ENCODE results near the gene DIRAS3.
A peak's percentile ranks its signal among the peaks of the same experiment; 100 is the strongest.

DIRAS3 gene

DNA sequence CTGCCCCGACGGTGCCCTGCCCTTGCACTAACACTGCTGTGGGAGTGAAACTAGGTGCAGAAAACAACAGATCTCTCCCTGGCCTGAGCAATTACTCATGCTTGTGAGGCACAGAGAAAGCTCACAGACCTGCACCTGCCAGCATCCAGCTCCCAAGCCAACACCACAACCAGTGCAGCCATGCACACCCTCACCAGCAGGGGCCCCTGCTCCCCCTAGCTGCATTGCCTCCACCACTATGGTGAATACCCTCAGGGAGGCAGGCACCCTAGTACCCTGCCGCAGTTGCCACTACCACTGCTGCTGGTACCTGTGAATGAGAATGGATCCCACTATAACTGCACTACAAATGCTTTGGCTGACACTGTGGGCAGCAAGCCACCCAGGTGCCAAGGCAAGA is 7.1 kb upstream of the DIRAS3 start:
- Histone ChIP-seq H3K4me3 (ENCODE audit: low read length in 2 of 2) (no peak overlapping the region), H3K4me1 (ENCODE audit: control insufficient read depth in 2 of 2, insufficient read depth in 2 of 2, low read length in 2 of 2) (no peaks in the 10 kb centered on the region), H3K9me3 (ENCODE audit: control insufficient read depth in 2 of 2, low read length in 2 of 2) (no peaks in the 10 kb centered on the region), H3K36me3 (ENCODE audit: control insufficient read depth in 2 of 2, insufficient read depth in 2 of 2, low read length in 2 of 2) (no peaks in the 10 kb centered on the region), H3K9ac (ENCODE audit: low read depth in 1 of 2, low read length in 2 of 2) (no peak overlapping the region), H3K27ac (ENCODE audit: low read depth in 2 of 2, low read length in 2 of 2) (no peak overlapping the region), H3K27me3 (ENCODE audit: control insufficient read depth in 2 of 2, insufficient read depth in 2 of 2, low read length in 2 of 2) (no peaks in the 10 kb centered on the region)

DNA sequence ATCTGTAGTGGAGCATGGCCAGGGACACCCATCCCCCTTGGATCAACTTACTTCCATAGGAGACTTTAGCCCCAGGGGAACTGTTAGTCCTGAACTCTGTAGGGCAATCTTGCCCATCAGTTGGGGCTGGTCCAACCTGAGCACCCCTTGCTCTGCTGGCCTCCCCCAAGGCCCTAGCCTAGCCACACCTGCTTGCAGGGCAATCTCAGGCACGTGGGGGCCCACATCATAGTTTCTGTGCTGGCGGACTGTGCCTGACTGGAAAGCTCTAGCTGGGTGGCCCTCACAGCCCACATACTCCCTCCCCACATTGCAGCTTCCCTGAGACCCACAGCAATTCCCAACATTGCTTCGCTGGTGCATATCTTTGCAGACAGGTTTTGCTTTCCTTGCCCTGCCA is 6.6 kb upstream of the DIRAS3 start:
- Histone ChIP-seq H3K4me3 (ENCODE audit: low read length in 2 of 2) (no peak overlapping the region), H3K9me3 (ENCODE audit: control insufficient read depth in 2 of 2, low read length in 2 of 2) (no peaks in the 10 kb centered on the region), H3K36me3 (ENCODE audit: control insufficient read depth in 2 of 2, insufficient read depth in 2 of 2, low read length in 2 of 2) (no peaks in the 10 kb centered on the region), H3K27me3 (ENCODE audit: control insufficient read depth in 2 of 2, insufficient read depth in 2 of 2, low read length in 2 of 2) (no peaks in the 10 kb centered on the region), H3K9ac (ENCODE audit: low read depth in 1 of 2, low read length in 2 of 2) (no peak overlapping the region), H3K4me1 (ENCODE audit: control insufficient read depth in 2 of 2, insufficient read depth in 2 of 2, low read length in 2 of 2) (no peaks in the 10 kb centered on the region), H3K27ac (ENCODE audit: low read depth in 2 of 2, low read length in 2 of 2) (no peak overlapping the region)

DNA sequence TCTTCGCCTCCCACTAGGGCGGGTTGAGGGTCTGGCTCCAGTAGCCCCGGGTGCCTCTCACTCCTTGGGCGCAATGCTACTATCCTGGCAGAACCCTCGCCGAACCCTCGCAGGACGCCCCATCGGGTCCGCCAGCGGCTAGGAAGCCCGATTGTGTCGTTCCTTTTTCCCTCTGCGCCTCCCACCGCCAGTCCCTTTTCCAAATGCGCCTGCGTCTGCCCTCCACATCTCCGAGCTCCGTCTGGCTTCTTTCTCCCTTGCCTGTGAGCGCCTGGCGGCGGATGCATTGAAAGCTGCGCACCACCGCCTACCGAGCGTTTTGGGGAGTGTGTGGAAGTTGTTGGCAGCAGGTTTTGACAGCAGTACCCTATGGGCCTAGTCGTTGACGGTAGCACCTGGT is 1.0 kb upstream of the DIRAS3 start:
- Histone ChIP-seq H3K27me3 (ENCODE audit: control insufficient read depth in 2 of 2, insufficient read depth in 2 of 2, low read length in 2 of 2) (no peaks in the 10 kb centered on the region), H3K4me1 (ENCODE audit: control insufficient read depth in 2 of 2, insufficient read depth in 2 of 2, low read length in 2 of 2) (no peaks in the 10 kb centered on the region), H3K27ac (ENCODE audit: low read depth in 2 of 2, low read length in 2 of 2) (no peak overlapping the region), H3K36me3 (ENCODE audit: control insufficient read depth in 2 of 2, insufficient read depth in 2 of 2, low read length in 2 of 2) (no peaks in the 10 kb centered on the region), H3K9ac (ENCODE audit: low read depth in 1 of 2, low read length in 2 of 2) (no peak overlapping the region), H3K9me3 (ENCODE audit: control insufficient read depth in 2 of 2, low read length in 2 of 2) (no peaks in the 10 kb centered on the region), H3K4me3 (ENCODE audit: low read length in 2 of 2) (peak overlapping the region in 1 of 2 donors; percentile 1)

DNA sequence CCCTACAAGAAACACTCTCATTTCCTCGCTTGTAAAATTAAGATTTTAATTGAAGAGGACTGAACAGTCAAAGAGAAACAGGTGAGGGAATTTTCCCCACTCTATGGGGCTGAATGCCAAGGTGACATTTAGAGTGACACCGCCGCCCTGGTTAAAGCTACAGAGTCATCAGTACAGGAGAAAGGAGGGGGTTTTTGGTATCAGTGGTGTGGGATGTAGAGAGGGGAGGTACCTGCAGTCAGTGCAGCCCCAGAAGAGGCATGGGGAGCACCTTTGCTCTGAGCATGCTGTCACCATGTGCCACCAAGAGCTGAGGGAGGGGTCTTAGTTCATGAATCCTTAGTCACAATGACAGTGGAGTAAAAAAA is 2.8 kb downstream of the DIRAS3 start:
- Histone ChIP-seq H3K27me3 (ENCODE audit: control insufficient read depth in 2 of 2, insufficient read depth in 2 of 2, low read length in 2 of 2) (no peaks in the 10 kb centered on the region), H3K27ac (ENCODE audit: low read depth in 2 of 2, low read length in 2 of 2) (no peak overlapping the region), H3K4me3 (ENCODE audit: low read length in 2 of 2) (no peak overlapping the region), H3K36me3 (ENCODE audit: control insufficient read depth in 2 of 2, insufficient read depth in 2 of 2, low read length in 2 of 2) (no peaks in the 10 kb centered on the region), H3K9me3 (ENCODE audit: control insufficient read depth in 2 of 2, low read length in 2 of 2) (no peaks in the 10 kb centered on the region), H3K4me1 (ENCODE audit: control insufficient read depth in 2 of 2, insufficient read depth in 2 of 2, low read length in 2 of 2) (no peaks in the 10 kb centered on the region), H3K9ac (ENCODE audit: low read depth in 1 of 2, low read length in 2 of 2) (no peak overlapping the region)

DNA sequence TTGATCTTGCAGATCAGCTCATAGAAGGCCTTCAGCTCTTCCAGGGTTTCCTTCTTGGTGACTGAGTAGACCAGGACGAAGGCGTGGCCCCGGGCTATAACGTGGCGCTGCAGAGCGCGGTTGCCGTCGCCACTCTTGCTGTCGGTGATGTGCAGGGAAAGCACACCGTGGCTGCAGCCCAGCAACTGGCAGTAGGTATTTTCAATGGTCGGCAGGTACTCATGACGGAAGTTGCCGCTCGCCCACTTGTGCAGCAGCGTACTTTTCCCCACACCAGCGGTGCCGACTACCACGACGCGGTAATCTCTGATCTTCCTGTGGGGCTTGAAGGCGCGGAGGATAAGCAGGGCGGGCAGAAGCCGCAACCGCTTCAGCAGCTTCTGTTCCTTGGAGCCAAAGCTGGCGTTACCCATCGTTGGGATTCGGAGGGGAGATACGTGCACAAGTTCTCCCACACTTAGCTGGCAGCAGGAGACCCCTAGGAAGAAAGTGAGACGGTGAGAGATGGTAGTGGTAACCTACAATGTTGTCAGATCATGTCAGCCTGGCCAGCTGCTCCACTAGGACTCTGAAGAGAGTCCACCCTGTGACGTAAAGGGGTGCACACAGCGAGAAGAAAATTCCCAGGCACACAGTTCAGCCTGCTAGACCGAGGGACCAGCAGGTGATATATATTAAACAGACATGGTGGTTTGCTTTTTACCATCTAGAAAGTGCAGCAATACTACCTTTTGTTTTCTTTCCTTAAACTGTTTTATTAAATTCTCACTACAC is 3.4 kb downstream of the DIRAS3 start:
- no peaks in the 10 kb centered on the region for H3K36me3 ChIP-seq (ENCODE audit: control insufficient read depth in 2 of 2, insufficient read depth in 2 of 2, low read length in 2 of 2)
- no peak overlapping the region for H3K4me3 ChIP-seq (ENCODE audit: low read length in 2 of 2)
- no peaks in the 10 kb centered on the region for H3K4me1 ChIP-seq (ENCODE audit: control insufficient read depth in 2 of 2, insufficient read depth in 2 of 2, low read length in 2 of 2)
- no peaks in the 10 kb centered on the region for H3K9me3 ChIP-seq (ENCODE audit: control insufficient read depth in 2 of 2, low read length in 2 of 2)
- no peaks in the 10 kb centered on the region for H3K27me3 ChIP-seq (ENCODE audit: control insufficient read depth in 2 of 2, insufficient read depth in 2 of 2, low read length in 2 of 2)
- no peak overlapping the region for H3K27ac ChIP-seq (ENCODE audit: low read depth in 2 of 2, low read length in 2 of 2)
- no peak overlapping the region for H3K9ac ChIP-seq (ENCODE audit: low read depth in 1 of 2, low read length in 2 of 2)

DNA sequence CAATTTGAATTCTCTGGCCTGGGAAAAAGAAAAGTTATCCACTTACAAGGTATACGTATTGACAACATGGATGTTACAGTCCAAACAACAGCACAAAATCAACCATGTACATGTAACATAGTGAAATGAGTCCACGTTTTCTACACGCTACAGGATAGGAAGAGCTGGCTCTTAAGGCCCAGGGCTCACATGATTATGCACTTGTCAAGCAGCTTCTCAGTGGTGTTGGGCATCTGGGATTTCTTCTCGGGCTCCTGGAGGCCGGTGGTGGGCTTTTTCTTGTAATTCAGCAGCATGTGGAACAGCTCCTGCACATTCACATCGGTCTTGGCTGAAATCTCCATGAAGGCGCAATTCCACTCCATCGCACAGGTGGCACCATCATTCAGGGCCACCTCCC is 4.0 kb downstream of the DIRAS3 start:
- no peak overlapping the region for H3K4me3 ChIP-seq (ENCODE audit: low read length in 2 of 2)

DNA sequence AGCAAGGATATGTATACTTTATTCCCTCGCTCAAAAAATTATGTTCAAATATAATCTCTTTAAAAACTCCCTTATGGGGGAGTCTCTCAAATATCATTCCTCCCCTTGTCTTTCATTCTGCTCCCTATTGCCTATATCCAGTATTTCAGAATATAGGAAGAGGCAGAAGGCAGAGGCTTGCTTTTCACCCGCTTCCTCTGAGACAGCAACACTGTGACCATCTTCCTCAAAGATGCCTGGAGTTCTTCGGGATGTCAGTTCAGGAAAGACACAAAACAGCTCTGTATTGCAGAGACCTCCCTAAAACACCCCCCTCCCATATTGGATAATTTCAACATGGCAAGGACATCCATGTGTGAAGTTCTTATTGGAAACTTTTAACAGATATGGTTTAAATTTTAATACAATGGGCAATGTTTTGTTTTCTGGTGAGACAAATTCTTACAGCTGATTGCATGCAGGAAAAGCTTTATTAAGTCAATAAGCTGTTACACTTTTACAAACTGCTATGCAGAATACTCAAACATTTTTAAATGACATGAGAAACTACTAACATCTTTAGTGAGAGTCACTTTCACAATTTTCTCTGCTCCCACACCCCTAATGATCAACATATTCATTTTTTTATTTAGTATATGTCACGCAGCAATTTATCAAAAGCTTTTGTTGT is 4.8 kb downstream of the DIRAS3 start:
- Histone ChIP-seq H3K4me3 (ENCODE audit: low read length in 2 of 2) (no peak overlapping the region), H3K9me3 (ENCODE audit: control insufficient read depth in 2 of 2, low read length in 2 of 2) (no peaks in the 10 kb centered on the region), H3K9ac (ENCODE audit: low read depth in 1 of 2, low read length in 2 of 2) (no peak overlapping the region), H3K36me3 (ENCODE audit: control insufficient read depth in 2 of 2, insufficient read depth in 2 of 2, low read length in 2 of 2) (no peaks in the 10 kb centered on the region), H3K27me3 (ENCODE audit: control insufficient read depth in 2 of 2, insufficient read depth in 2 of 2, low read length in 2 of 2) (no peaks in the 10 kb centered on the region), H3K27ac (ENCODE audit: low read depth in 2 of 2, low read length in 2 of 2) (no peak overlapping the region), H3K4me1 (ENCODE audit: control insufficient read depth in 2 of 2, insufficient read depth in 2 of 2, low read length in 2 of 2) (no peaks in the 10 kb centered on the region)

More for the DNA sequence above, 4.0 kb downstream of the DIRAS3 start:
- no peaks in the 10 kb centered on the region for H3K4me1 ChIP-seq (ENCODE audit: control insufficient read depth in 2 of 2, insufficient read depth in 2 of 2, low read length in 2 of 2)
- H3K9ac ChIP-seq (ENCODE audit: low read depth in 1 of 2, low read length in 2 of 2), result no peak overlapping the region
- no peak overlapping the region for H3K27ac ChIP-seq (ENCODE audit: low read depth in 2 of 2, low read length in 2 of 2)
- no peaks in the 10 kb centered on the region for H3K27me3 ChIP-seq (ENCODE audit: control insufficient read depth in 2 of 2, insufficient read depth in 2 of 2, low read length in 2 of 2)
- no peaks in the 10 kb centered on the region for H3K9me3 ChIP-seq (ENCODE audit: control insufficient read depth in 2 of 2, low read length in 2 of 2)
- H3K36me3 ChIP-seq (ENCODE audit: control insufficient read depth in 2 of 2, insufficient read depth in 2 of 2, low read length in 2 of 2), result no peaks in the 10 kb centered on the region

DNA sequence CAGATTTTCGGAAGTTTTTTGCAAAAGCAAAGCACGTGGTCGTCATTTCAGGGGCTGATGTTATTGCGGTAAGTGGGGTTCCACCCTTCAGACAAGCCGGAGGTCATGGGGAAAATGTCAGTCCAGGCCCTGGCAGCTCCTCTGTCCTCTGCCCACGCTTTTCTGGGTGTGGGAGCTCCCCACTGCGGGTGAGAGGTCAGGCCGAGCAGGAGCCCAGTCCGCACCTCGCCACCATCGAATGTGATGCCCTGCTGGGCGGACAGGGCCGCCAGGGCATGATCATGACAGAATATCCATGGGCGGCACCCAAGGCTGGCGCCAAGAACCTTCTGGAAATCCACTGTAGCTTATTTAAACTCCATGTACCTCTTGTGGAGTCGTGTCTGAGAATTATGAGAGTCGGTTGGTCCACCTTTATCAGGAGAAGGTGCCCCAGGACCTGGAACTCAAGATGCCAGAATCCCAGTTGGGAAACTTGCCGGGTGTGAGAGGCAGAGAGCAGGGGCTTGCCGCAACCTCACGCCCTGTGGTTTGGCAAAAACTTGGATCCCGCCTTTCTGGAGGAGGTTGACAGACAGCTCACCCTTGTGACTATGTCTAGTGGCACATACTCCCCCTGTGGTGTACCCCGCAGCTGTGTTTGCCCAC is 6.9 kb downstream of the DIRAS3 start:
- Histone ChIP-seq H3K4me3 (ENCODE audit: low read length in 2 of 2) (no peak overlapping the region), H3K27me3 (ENCODE audit: control insufficient read depth in 2 of 2, insufficient read depth in 2 of 2, low read length in 2 of 2) (no peaks in the 10 kb centered on the region), H3K9ac (ENCODE audit: low read depth in 1 of 2, low read length in 2 of 2) (no peak overlapping the region), H3K36me3 (ENCODE audit: control insufficient read depth in 2 of 2, insufficient read depth in 2 of 2, low read length in 2 of 2) (no peaks in the 10 kb centered on the region), H3K4me1 (ENCODE audit: control insufficient read depth in 2 of 2, insufficient read depth in 2 of 2, low read length in 2 of 2) (no peaks in the 10 kb centered on the region), H3K27ac (ENCODE audit: low read depth in 2 of 2, low read length in 2 of 2) (no peak overlapping the region), H3K9me3 (ENCODE audit: control insufficient read depth in 2 of 2, low read length in 2 of 2) (no peaks in the 10 kb centered on the region)

DNA sequence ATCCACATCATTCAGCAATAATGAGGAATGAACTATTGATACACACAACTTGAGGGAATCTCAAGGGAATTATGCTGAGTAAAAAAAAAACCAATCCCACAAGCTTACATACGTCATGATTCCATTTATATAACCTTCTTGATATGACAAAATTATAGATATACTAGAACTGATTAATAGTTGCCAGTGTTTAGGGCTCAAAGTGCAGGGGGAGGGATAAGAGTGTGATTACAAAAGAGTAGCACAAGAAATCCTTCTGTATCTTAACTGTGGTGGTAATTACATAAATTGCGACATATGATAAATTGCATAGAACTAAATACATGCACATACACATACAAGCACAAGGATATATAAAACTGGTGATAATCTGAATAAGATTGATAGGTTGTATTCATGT is 13.5 kb downstream of the DIRAS3 start:
- Histone ChIP-seq H3K9me3 (ENCODE audit: control insufficient read depth in 2 of 2, low read length in 2 of 2) (no peaks in the 10 kb centered on the region), H3K4me3 (ENCODE audit: low read length in 2 of 2) (no peak overlapping the region), H3K9ac (ENCODE audit: low read depth in 1 of 2, low read length in 2 of 2) (no peak overlapping the region)

DNA sequence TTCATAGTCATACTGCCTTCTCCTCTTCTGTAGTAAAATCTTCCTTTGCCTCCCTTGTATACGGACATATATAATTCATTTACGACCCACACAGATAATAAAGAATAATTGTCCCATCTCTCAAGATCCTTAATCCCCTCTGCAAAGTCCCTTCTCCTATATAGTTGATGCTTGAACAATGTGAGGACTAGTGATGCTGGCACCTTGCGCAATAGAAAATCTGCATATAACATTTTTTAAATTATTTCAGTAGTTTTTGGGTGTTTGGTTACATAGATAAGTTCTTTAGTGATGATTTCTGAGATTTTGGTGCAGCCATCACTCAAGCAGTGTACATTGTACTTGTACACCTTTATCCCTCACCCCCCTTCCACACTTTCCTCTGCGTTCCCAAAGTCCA is 21.0 kb downstream of the DIRAS3 start:
- Histone ChIP-seq H3K27ac (ENCODE audit: low read depth in 2 of 2, low read length in 2 of 2) (no peak overlapping the region), H3K9ac (ENCODE audit: low read depth in 1 of 2, low read length in 2 of 2) (no peak overlapping the region), H3K36me3 (ENCODE audit: control insufficient read depth in 2 of 2, insufficient read depth in 2 of 2, low read length in 2 of 2) (no peaks in the 10 kb centered on the region), H3K4me1 (ENCODE audit: control insufficient read depth in 2 of 2, insufficient read depth in 2 of 2, low read length in 2 of 2) (no peaks in the 10 kb centered on the region), H3K4me3 (ENCODE audit: low read length in 2 of 2) (no peak overlapping the region), H3K9me3 (ENCODE audit: control insufficient read depth in 2 of 2, low read length in 2 of 2) (no peaks in the 10 kb centered on the region), H3K27me3 (ENCODE audit: control insufficient read depth in 2 of 2, insufficient read depth in 2 of 2, low read length in 2 of 2) (no peaks in the 10 kb centered on the region)

More for the DNA sequence above, 13.5 kb downstream of the DIRAS3 start:
- no peak overlapping the region for H3K27ac ChIP-seq (ENCODE audit: low read depth in 2 of 2, low read length in 2 of 2)
- H3K27me3 ChIP-seq (ENCODE audit: control insufficient read depth in 2 of 2, insufficient read depth in 2 of 2, low read length in 2 of 2), result no peaks in the 10 kb centered on the region
- H3K4me1 ChIP-seq (ENCODE audit: control insufficient read depth in 2 of 2, insufficient read depth in 2 of 2, low read length in 2 of 2), result no peaks in the 10 kb centered on the region
- H3K36me3 ChIP-seq (ENCODE audit: control insufficient read depth in 2 of 2, insufficient read depth in 2 of 2, low read length in 2 of 2), result no peaks in the 10 kb centered on the region

All from mucosa of rectum (tissue), 2 donors.